Glutamatergic neuron (in vitro differentiated cells): ENCODE results near the gene ATG4B. TPM values are rescaled to one million over a fixed set of nuclear protein-coding genes. Genes with fewer than 3 reads are reported as not detected.
"Not testable (repeated sequence)": the region's sequence is repeated elsewhere in the genome, so short reads cannot be mapped to it uniquely, and the experiment has no call there.

Source experiments
- DNase-seq: peaks from one replicate; pipeline ENCODE4 v3.0.0; 2022
- H3K27ac Mint-ChIP-seq: one replicate; pipeline ENCODE4 v1.8.0; 2020; ENCODE audit warnings: mild to moderate bottlenecking, mixed read lengths, inconsistent platforms; ENCODE audit not compliant: unreplicated experiment
- H3K27me3 Mint-ChIP-seq: one replicate; pipeline ENCODE4 v1.8.0; 2020; ENCODE audit warnings: mild to moderate bottlenecking, moderate library complexity, mixed read lengths, inconsistent platforms; ENCODE audit not compliant: unreplicated experiment
- H3K36me3 Mint-ChIP-seq: one replicate; pipeline ENCODE4 v1.8.0; 2020; ENCODE audit warnings: mild to moderate bottlenecking, mixed read lengths, inconsistent platforms; ENCODE audit not compliant: unreplicated experiment
- H3K4me1 Mint-ChIP-seq: one replicate; pipeline ENCODE4 v1.8.0; 2020; ENCODE audit warnings: mild to moderate bottlenecking, low read depth, mixed read lengths, inconsistent platforms; ENCODE audit not compliant: unreplicated experiment
- H3K4me3 Mint-ChIP-seq: one replicate; pipeline ENCODE4 v1.8.0; 2020; ENCODE audit warnings: mild to moderate bottlenecking, mixed read lengths, inconsistent platforms; ENCODE audit not compliant: unreplicated experiment
- H3K9me3 Mint-ChIP-seq: one replicate; pipeline ENCODE4 v1.8.0; 2020; ENCODE audit warnings: mild to moderate bottlenecking, moderate library complexity, mixed read lengths, inconsistent platforms; ENCODE audit not compliant: unreplicated experiment
- long read RNA-seq: library from polyadenylated mRNA; unstranded; transcript quantifications from one replicate; pipeline ENCODE4 v2.0.0, GENCODE V29; 2020; ENCODE audit not compliant: unreplicated experiment
- total RNA-seq: library from RNA; stranded (reverse); fragmentation: NEBNext Ultra II Directional; extraction: Animal tissue kit (Norgen Biotek cat#: 25700); gene quantifications from one replicate; pipeline ENCODE4 v1.2.1, GENCODE V29; 2021; ENCODE audit not compliant: unreplicated experiment
- TF ChIP-seq, protein P1 (sequence below): fragments of 200-600 bp; sonication (generic); IDR thresholded peaks from one replicate; pipeline ENCODE4 v1.5.0; 2021; ENCODE audit not compliant: partially characterized antibody, unreplicated experiment

The ATG4B gene
- total RNA-seq = 115 TPM
- long read RNA-seq, transcript ATG4B-205 (13 exons, 2,878 nt) = major isoform, 28 of 45 reads
- long read RNA-seq, partial matches to known transcripts = 7 of 45 reads
- long read RNA-seq, other reads (novel, unspliced or antisense) = 8 of 45 reads

DNA sequence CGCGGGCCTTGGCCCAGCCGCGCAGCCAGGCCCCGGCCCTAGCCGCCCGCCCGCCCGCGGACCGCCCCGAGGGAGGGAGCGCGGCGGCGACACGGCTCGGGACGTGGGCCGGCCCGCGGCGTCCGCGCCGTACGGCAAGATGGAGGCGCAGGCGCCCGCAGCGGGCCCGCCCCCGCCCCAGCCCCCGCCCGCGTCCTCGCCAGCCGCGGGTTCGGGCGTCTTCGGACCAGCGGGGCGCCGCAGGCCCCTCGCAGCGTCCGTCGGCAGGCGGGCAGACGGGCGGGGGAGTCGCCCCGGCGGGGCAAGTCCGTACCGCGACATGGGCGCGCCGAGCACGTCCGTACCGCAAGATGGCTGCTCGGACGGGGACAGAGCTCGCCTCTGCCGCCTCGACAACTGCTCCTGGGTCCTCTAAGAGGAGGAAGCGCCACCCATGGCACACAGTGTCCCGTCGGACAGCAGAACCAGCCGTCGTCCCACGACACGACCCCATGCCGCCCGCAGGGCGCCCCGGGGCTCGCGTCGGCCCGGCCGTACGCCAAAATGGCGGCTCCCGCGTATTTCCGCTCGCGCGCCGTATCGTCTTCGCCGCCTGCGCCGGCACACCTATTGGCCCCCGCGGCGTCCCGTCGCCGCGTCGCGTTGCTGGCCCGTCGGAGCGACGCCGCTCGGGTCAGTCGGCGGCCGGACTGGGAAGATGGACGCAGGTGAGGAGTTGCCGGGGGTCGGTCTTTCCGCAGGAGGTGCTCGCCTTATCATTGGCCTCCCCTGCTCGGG lies at the start of gene ATG4B, which contains the start of gene THAP4:
TSS of gene ATG4B (plus strand) at position 676 of the 777 bp plus-strand sequence. CDS start at position 698, 22 bp downstream.
TSS of gene THAP4 (minus strand) at position 141 of the 777 bp plus-strand sequence. CDS start 141 bp downstream, outside the sequence.
- peak; percentile 88 for DNase-seq
- peaks cover 18% of the 10 kb centered on the region for H3K4me1 Mint-ChIP-seq
- peak within 1 kb of the TSS; percentile 75 for H3K27ac Mint-ChIP-seq
- H3K4me3 Mint-ChIP-seq = peak within 1 kb of the TSS; percentile 95
- TF ChIP-seq, protein P1, sequence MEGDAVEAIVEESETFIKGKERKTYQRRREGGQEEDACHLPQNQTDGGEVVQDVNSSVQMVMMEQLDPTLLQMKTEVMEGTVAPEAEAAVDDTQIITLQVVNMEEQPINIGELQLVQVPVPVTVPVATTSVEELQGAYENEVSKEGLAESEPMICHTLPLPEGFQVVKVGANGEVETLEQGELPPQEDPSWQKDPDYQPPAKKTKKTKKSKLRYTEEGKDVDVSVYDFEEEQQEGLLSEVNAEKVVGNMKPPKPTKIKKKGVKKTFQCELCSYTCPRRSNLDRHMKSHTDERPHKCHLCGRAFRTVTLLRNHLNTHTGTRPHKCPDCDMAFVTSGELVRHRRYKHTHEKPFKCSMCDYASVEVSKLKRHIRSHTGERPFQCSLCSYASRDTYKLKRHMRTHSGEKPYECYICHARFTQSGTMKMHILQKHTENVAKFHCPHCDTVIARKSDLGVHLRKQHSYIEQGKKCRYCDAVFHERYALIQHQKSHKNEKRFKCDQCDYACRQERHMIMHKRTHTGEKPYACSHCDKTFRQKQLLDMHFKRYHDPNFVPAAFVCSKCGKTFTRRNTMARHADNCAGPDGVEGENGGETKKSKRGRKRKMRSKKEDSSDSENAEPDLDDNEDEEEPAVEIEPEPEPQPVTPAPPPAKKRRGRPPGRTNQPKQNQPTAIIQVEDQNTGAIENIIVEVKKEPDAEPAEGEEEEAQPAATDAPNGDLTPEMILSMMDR = no peak
- H3K9me3 Mint-ChIP-seq = peaks cover 11% of the 10 kb centered on the region
- peaks cover 9% of the 10 kb centered on the region for H3K27me3 Mint-ChIP-seq
- peaks cover 12% of the 10 kb centered on the region for H3K36me3 Mint-ChIP-seq

DNA sequence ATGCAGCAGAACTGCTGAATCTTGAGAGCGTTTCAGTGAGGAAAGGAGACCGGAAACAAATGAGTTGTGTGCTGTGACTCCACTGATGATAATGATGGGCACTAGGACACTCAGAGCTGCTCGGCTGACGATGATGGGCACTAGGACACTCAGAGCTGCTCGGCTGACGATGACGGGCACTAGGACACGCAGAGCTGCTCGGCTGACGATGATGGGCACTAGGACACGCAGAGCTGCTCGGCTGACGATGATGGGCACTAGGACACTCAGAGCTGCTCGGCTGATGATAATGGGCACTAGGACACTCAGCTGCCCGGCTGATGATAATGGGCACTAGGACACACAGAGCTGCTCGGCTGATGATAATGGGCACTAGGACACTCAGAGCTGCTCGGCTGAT lies 47.6 kb upstream of the ATG4B start:
- not testable (repeated sequence) for H3K27ac Mint-ChIP-seq, H3K27me3 Mint-ChIP-seq, H3K4me1 Mint-ChIP-seq, DNase-seq, H3K4me3 Mint-ChIP-seq
- peaks cover 18% of the 10 kb centered on the region for H3K9me3 Mint-ChIP-seq
- H3K36me3 Mint-ChIP-seq = peaks cover 21% of the 10 kb centered on the region

DNA sequence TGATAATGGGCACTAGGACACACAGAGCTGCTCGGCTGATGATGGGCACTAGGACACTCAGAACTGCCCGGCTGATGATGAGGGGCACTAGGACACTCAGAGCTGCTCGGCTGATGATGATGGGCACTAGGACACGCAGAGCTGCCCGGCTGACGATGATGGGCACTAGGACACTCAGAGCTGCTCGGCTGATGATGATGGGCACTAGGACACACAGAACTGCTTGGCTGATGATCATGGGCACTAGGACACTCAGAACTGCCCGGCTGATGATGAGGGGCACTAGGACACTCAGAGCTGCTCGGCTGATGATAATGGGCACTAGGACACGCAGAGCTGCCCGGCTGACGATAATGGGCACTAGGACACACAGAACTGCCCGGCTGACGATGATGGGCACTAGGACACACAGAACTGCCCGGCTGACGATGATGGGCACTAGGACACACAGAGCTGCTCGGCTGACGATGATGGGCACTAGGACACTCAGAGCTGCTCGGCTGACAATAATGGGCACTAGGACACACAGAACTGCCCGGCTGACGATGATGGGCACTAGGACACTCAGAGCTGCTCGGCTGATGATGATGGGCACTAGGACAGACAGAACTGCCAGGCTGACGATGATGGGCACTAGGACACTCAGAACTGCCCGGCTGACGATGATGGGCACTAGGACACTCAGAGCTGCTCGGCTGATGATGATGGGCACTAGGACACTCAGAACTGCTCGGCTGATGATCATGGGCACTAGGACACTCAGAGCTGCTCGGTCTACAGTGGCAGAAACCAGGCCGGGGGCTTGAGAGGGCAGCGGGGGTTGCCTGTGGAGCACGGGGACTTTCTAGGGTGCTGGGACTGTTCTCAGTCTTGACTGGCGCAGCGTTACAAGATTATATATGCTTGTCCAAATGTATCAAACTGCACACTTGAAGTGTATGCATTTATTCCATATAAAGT lies 46.7 kb upstream of the ATG4B start:
- H3K36me3 Mint-ChIP-seq = peaks cover 14% of the 10 kb centered on the region
- not testable (repeated sequence) for H3K4me3 Mint-ChIP-seq, H3K27me3 Mint-ChIP-seq, H3K27ac Mint-ChIP-seq, H3K4me1 Mint-ChIP-seq, DNase-seq
- H3K9me3 Mint-ChIP-seq = peaks cover 12% of the 10 kb centered on the region

- Mint-ChIP-seq H3K4me3 (no peak overlapping the region), H3K36me3 (peaks cover 2% of the 10 kb centered on the region), H3K27me3 (peaks cover 3% of the 10 kb centered on the region), H3K9me3 (peaks cover 4% of the 10 kb centered on the region), H3K27ac (no peak overlapping the region), H3K4me1 (no peaks in the 10 kb centered on the region)
- TF ChIP-seq, protein P1 = no peak
- DNase-seq = no peak
Measured at GRCh38 chr2:241592126-241592845, 45.2 kb upstream of the ATG4B start.

DNA sequence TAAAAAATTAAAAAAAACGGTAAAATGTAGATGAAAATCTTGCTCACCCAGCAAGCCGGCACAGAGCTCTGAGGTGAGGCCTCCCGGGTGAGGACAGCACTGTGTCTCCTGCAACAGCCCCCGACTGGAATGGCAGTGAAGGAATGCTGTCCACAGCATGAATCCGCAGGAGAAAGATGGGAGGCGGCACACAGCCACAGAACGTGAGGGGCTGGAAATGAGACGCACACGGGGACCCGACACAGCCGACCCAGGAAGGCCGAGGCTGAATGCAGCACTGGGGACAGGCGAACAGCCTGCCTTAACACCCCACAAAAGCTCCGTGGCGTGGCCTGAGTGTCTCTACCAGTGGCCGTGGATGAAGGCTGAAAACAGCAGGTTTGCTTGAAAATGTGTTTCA lies 44.2 kb upstream of the ATG4B start:
- H3K27me3 Mint-ChIP-seq = peaks cover 3% of the 10 kb centered on the region
- H3K27ac Mint-ChIP-seq = no peak overlapping the region
- H3K4me1 Mint-ChIP-seq = peaks cover 10% of the 10 kb centered on the region
- TF ChIP-seq, protein P1 = no peak
- peaks cover 2% of the 10 kb centered on the region for H3K9me3 Mint-ChIP-seq
- H3K36me3 Mint-ChIP-seq = no peaks in the 10 kb centered on the region
- DNase-seq = no peak
- H3K4me3 Mint-ChIP-seq = no peak overlapping the region
